HEK293T (cell line): ENCODE measurements around the gene POSTN.

Experiments
- CTBP1 ChIP-seq: fragments of 450-650 bp; IDR thresholded peaks from 2 replicates; pipeline ENCODE4 v1.6.1; 2016; ENCODE audit warnings: borderline replicate concordance
- FOXA1 ChIP-seq: fragments of 450-650 bp; IDR thresholded peaks from 2 replicates; pipeline ENCODE4 v1.6.1; 2016; ENCODE audit warnings: mild to moderate bottlenecking
- FOXK2 ChIP-seq: fragments of 450-650 bp; IDR thresholded peaks from 2 replicates; pipeline ENCODE4 v1.6.1; 2016; ENCODE audit warnings: mild to moderate bottlenecking
- FOXM1 ChIP-seq: fragments of 450-650 bp; IDR thresholded peaks from 2 replicates; pipeline ENCODE4 v1.6.1; 2017; ENCODE audit warnings: mild to moderate bottlenecking, borderline replicate concordance
- SP1 ChIP-seq: fragments of 450-650 bp; IDR thresholded peaks from 2 replicates; pipeline ENCODE4 v1.6.1; 2017
- SUZ12 ChIP-seq: fragments of 450-650 bp; IDR thresholded peaks from 2 replicates; pipeline ENCODE4 v1.6.1; 2016; ENCODE audit warnings: mild to moderate bottlenecking
- TARDBP ChIP-seq: fragments of 450-650 bp; IDR thresholded peaks from 2 replicates; pipeline ENCODE4 v1.6.1; 2016
- TF ChIP-seq, protein P1 (sequence below): fragments of 450-650 bp; IDR thresholded peaks from 2 replicates; pipeline ENCODE4 v1.6.1; 2016

GRCh38 chr13:37534181-37534580 lies 64.4 kb downstream of the POSTN start:
- TF ChIP-seq TARDBP (no peak), SUZ12 (no peak), SP1 (no peak), FOXM1 (no peak), FOXK2 (no peak), FOXA1 (no peak), CTBP1 (no peak)
- TF ChIP-seq, protein P1, sequence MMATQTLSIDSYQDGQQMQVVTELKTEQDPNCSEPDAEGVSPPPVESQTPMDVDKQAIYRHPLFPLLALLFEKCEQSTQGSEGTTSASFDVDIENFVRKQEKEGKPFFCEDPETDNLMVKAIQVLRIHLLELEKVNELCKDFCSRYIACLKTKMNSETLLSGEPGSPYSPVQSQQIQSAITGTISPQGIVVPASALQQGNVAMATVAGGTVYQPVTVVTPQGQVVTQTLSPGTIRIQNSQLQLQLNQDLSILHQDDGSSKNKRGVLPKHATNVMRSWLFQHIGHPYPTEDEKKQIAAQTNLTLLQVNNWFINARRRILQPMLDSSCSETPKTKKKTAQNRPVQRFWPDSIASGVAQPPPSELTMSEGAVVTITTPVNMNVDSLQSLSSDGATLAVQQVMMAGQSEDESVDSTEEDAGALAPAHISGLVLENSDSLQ = no peak
